Activated CD4-positive, alpha-beta T cell treated with anti-CD3 and anti-CD28 coated beads for 36 hours (primary cell): ENCODE measurements around the gene CSRNP3. TPM values are rescaled to one million over a fixed set of nuclear protein-coding genes. Genes with fewer than 3 reads are reported as not detected.

ENCODE experiments used
- ATAC-seq: fragments of 200-7000 bp; cut with Tn5 transposase; one replicate; pipeline ENCODE4 v1.10.0; 2021; ENCODE audit warnings: mild to moderate bottlenecking, moderate library complexity
- CTCF ChIA-PET: fragments of 350-600 bp; sonication (Branson Sonifier 250); formaldehyde crosslinking; loops from one replicate; lab custom pipeline; 2021; ENCODE audit warnings: antibody characterized with exemption; lab: Charles Lee
- POLR2A ChIA-PET: fragments of 350-600 bp; sonication (Branson Sonifier 250); formaldehyde crosslinking; loops from one replicate; lab custom pipeline; 2021; ENCODE audit warnings: antibody characterized with exemption, inconsistent platforms; lab: Charles Lee
- DNase-seq: peaks from one replicate; pipeline ENCODE4 v3.0.0-alpha.2; 2020
- H3K27ac Mint-ChIP-seq: one replicate; pipeline ENCODE4 v1.8.0; 2021; ENCODE audit warnings: mixed read lengths
- H3K27me3 Mint-ChIP-seq: one replicate; pipeline ENCODE4 v1.8.0; 2021; ENCODE audit warnings: mixed read lengths
- H3K36me3 Mint-ChIP-seq: one replicate; pipeline ENCODE4 v1.8.0; 2021; ENCODE audit warnings: low read depth, mixed read lengths
- H3K4me1 Mint-ChIP-seq: one replicate; pipeline ENCODE4 v1.8.0; 2021; ENCODE audit warnings: mixed read lengths
- H3K4me3 Mint-ChIP-seq: one replicate; pipeline ENCODE4 v1.8.0; 2021; ENCODE audit warnings: mild to moderate bottlenecking, moderate library complexity, mixed read lengths
- H3K9me3 Mint-ChIP-seq: one replicate; pipeline ENCODE4 v1.8.0; 2021; ENCODE audit warnings: low read depth, mixed read lengths
- intact Hi-C, 2 experiments: fragments of 100-400 bp; cut with DNase I in 1 of 2; cut with micrococcal nuclease in 1 of 2; formaldehyde crosslinking; loops; one replicate each; pipeline versions ENCODE4 v1.14.2 to v1.15.1; 2022 to 2024; cut with DNase I, micrococcal nuclease
- total RNA-seq, 2 experiments: library from RNA; stranded (reverse); gene quantifications; one replicate each; pipeline ENCODE4 v1.2.3, GENCODE V29; 2021

Gene CSRNP3
- total RNA-seq, 2 experiments from 2014 or later: not detected

GRCh38 chr2:165623161-165623560 lies 153.7 kb downstream of the CSRNP3 start:
- ChIA-PET CTCF (interaction anchor here (0.6 to 1.0 kb wide), 2 partner anchors 17 to 1101 kb away, joined by 3 read pairs; no protein-coding TSS in a partner anchor), POLR2A (no interaction called here)
- DNase-seq (no peak), ATAC-seq (no peak)
- H3K9me3 Mint-ChIP-seq: no peaks in the 10 kb centered on the region
- no peaks in the 10 kb centered on the region for H3K4me1 Mint-ChIP-seq
- H3K36me3 Mint-ChIP-seq: no peaks in the 10 kb centered on the region
- intact Hi-C loops: no loop called here
- H3K27ac Mint-ChIP-seq: no peak overlapping the region
- no peak overlapping the region for H3K4me3 Mint-ChIP-seq
- peaks cover 7% of the 10 kb centered on the region for H3K27me3 Mint-ChIP-seq

DNA sequence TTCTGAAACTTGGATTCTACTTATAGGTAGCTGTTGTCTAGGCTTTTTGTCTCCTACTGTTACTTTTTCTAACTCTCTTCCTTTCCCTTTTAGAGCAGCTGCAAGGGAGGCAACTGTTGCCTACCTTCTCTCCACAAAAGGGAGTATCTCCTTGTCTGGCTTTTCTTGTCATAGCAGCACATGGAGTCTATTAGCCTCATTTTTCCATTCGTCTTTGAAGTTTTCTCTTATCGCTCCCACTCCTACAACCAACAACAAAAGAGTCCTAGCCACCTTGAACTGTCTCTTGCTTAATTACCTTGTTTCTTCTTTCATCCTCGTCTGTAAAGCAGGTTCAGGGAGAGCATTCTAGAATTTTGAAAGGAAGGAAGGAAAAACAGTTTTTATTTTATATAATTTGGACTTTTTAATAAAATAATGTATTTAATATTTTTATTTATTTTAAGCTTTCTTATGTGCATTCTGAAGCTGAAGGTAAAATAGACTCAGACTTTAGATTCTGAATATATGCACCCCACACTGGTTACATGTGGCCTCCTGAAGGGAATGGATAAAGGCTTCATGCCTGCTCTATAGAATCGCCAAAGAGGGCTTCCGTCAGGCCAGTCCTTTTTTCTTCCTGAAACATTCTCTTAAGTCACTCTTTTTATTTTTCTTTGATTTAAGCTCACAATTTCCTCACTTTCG lies 154.4 kb downstream of the CSRNP3 start:
- Mint-ChIP-seq H3K36me3 (no peaks in the 10 kb centered on the region), H3K27ac (no peak overlapping the region), H3K4me3 (no peak overlapping the region), H3K27me3 (peaks cover 7% of the 10 kb centered on the region), H3K9me3 (no peaks in the 10 kb centered on the region), H3K4me1 (no peaks in the 10 kb centered on the region)
- ATAC-seq: no peak
- no peak for DNase-seq
- ChIA-PET CTCF (interaction anchor here (0.8 kb wide), 1 partner anchor 78 kb away, joined by 4 read pairs; no protein-coding TSS in a partner anchor), POLR2A (no interaction called here)
- intact Hi-C loops: no loop called here

- H3K4me3 Mint-ChIP-seq: no peak overlapping the region
- DNase-seq (no peak), ATAC-seq (no peak)
- H3K9me3 Mint-ChIP-seq: no peaks in the 10 kb centered on the region
- intact Hi-C loops: no loop called here
- H3K4me1 Mint-ChIP-seq: no peaks in the 10 kb centered on the region
- ChIA-PET CTCF (interaction anchor here (0.6 to 0.8 kb wide), 2 partner anchors 78 to 1956 kb away, joined by 3 to 4 read pairs; no protein-coding TSS in a partner anchor), POLR2A (no interaction called here)
- H3K27me3 Mint-ChIP-seq: peaks cover 7% of the 10 kb centered on the region
- H3K27ac Mint-ChIP-seq: no peak overlapping the region
- H3K36me3 Mint-ChIP-seq: no peaks in the 10 kb centered on the region
Measured at GRCh38 chr2:165624470-165624800, 154.9 kb downstream of the CSRNP3 start.

- H3K36me3 Mint-ChIP-seq: no peaks in the 10 kb centered on the region
- H3K4me1 Mint-ChIP-seq: peaks cover 9% of the 10 kb centered on the region
- ATAC-seq (peak; percentile 58), DNase-seq (no peak)
- H3K27ac Mint-ChIP-seq: no peak overlapping the region
- peaks cover 3% of the 10 kb centered on the region for H3K27me3 Mint-ChIP-seq
- ChIA-PET CTCF (interaction anchor here (1.1 to 1.4 kb wide), 2 partner anchors 9 to 247 kb away, joined by 3 read pairs; no protein-coding TSS in a partner anchor), POLR2A (no interaction called here)
- H3K9me3 Mint-ChIP-seq: no peaks in the 10 kb centered on the region
- intact Hi-C loops: no loop called here
- no peak overlapping the region for H3K4me3 Mint-ChIP-seq
Measured at GRCh38 chr2:165627470-165627869, 158.0 kb downstream of the CSRNP3 start.

GRCh38 chr2:165629776-165630175 lies 160.3 kb downstream of the CSRNP3 start:
- ATAC-seq (no peak), DNase-seq (no peak)
- intact Hi-C loops: no loop called here
- Mint-ChIP-seq H3K36me3 (no peaks in the 10 kb centered on the region), H3K27ac (no peak overlapping the region), H3K4me3 (no peak overlapping the region), H3K9me3 (no peaks in the 10 kb centered on the region), H3K4me1 (peaks cover 9% of the 10 kb centered on the region), H3K27me3 (no peaks in the 10 kb centered on the region)
- POLR2A ChIA-PET: no interaction called here
- CTCF ChIA-PET: no interaction called here

DNA sequence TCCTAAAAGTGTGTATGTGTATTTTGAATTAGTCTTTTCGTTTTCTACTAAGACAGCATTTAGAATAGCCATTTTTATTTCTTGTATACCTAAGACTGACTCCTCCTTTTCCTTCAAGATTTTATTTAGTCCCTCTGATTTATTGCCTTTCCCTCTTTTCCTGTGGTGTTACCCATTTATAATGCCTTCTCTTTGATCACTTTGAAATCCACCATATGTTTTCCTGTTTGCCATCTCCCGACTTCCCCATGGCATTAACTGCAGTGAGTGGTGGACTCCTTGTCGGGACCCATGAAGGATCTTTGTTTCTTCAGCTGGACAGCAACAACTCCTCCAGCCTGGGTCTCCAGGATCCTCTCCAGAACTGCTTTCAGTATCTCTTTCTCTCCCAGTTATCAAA lies 160.7 kb downstream of the CSRNP3 start:
- DNase-seq (no peak), ATAC-seq (no peak)
- POLR2A ChIA-PET: no interaction called here
- CTCF ChIA-PET: no interaction called here
- H3K36me3 Mint-ChIP-seq: no peaks in the 10 kb centered on the region
- H3K27me3 Mint-ChIP-seq: no peaks in the 10 kb centered on the region
- H3K27ac Mint-ChIP-seq: no peak overlapping the region
- H3K4me1 Mint-ChIP-seq: peaks cover 9% of the 10 kb centered on the region
- H3K9me3 Mint-ChIP-seq: no peaks in the 10 kb centered on the region
- intact Hi-C loops: no loop called here
- no peak overlapping the region for H3K4me3 Mint-ChIP-seq

DNA sequence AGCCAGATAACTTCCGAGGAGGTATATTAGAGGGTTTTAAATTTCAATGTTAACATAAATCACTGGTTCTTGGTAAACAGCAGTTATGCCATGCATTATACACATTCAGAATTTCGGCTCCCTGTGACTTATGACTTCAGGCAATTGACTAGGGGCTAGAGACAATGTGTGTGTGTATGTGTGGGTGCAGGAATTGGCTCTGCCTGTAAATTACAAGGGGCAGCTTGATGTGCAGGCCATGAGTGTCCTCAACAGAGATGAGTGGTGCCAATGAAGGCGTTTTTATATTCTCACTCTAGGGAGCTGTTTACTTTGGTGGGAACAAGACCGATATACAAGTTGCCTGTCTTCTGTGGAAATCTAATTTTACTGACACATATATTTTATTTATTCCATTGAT lies 161.6 kb downstream of the CSRNP3 start:
- ATAC-seq (no peak), DNase-seq (no peak)
- Mint-ChIP-seq H3K27me3 (no peaks in the 10 kb centered on the region), H3K4me3 (no peak overlapping the region), H3K4me1 (peaks cover 9% of the 10 kb centered on the region), H3K36me3 (no peaks in the 10 kb centered on the region), H3K9me3 (no peaks in the 10 kb centered on the region), H3K27ac (no peak overlapping the region)
- intact Hi-C loops: no loop called here
- ChIA-PET CTCF (no interaction called here), POLR2A (no interaction called here)

DNA sequence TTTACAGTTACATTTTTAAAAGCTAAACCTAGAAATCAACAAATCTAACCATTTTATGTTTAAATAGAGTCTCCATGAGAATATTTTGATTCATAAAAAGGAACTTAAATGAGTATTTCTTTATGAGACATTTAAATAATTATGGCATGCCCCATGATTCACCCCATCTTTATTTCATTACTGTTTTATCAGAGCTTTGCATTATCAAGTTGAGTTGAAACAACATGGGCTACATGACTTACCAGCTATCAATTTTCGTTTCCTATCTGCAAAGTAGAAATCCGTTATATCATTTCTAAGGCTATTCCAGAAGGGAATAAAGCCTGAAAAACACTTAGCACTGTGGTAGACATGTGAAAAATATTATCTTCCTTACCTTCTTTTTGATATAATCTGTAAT lies 163.1 kb downstream of the CSRNP3 start:
- no peak overlapping the region for H3K4me3 Mint-ChIP-seq
- DNase-seq (no peak), ATAC-seq (no peak)

GRCh38 chr2:165633431-165633830 lies 163.9 kb downstream of the CSRNP3 start:
- intact Hi-C loops: no loop called here
- ATAC-seq (no peak), DNase-seq (no peak)
- H3K27ac Mint-ChIP-seq: no peak overlapping the region
- H3K9me3 Mint-ChIP-seq: no peaks in the 10 kb centered on the region
- no peaks in the 10 kb centered on the region for H3K27me3 Mint-ChIP-seq
- H3K4me3 Mint-ChIP-seq: no peak overlapping the region
- peaks cover 9% of the 10 kb centered on the region for H3K4me1 Mint-ChIP-seq
- POLR2A ChIA-PET: no interaction called here
- no peaks in the 10 kb centered on the region for H3K36me3 Mint-ChIP-seq
- CTCF ChIA-PET: no interaction called here

More for the DNA sequence above, 163.1 kb downstream of the CSRNP3 start:
- Mint-ChIP-seq H3K36me3 (no peaks in the 10 kb centered on the region), H3K4me1 (peaks cover 9% of the 10 kb centered on the region), H3K27ac (no peak overlapping the region), H3K9me3 (no peaks in the 10 kb centered on the region), H3K27me3 (no peaks in the 10 kb centered on the region)
- ChIA-PET POLR2A (no interaction called here), CTCF (interaction anchor here (0.6 kb wide), 1 partner anchor 208 kb away, joined by 4 read pairs; no protein-coding TSS in a partner anchor)
- intact Hi-C loops: no loop called here

GRCh38 chr2:165634282-165634681 lies 164.8 kb downstream of the CSRNP3 start:
- Mint-ChIP-seq H3K27ac (no peak overlapping the region), H3K36me3 (no peaks in the 10 kb centered on the region), H3K9me3 (no peaks in the 10 kb centered on the region), H3K27me3 (no peaks in the 10 kb centered on the region), H3K4me3 (no peak overlapping the region), H3K4me1 (peaks cover 9% of the 10 kb centered on the region)
- DNase-seq (no peak), ATAC-seq (no peak)
- ChIA-PET POLR2A (no interaction called here), CTCF (no interaction called here)
- intact Hi-C loops: no loop called here

GRCh38 chr2:165634855-165635254 lies 165.4 kb downstream of the CSRNP3 start:
- no peaks in the 10 kb centered on the region for H3K36me3 Mint-ChIP-seq
- ATAC-seq (no peak), DNase-seq (no peak)
- no peaks in the 10 kb centered on the region for H3K9me3 Mint-ChIP-seq
- ChIA-PET POLR2A (no interaction called here), CTCF (no interaction called here)
- intact Hi-C loops: no loop called here
- H3K4me1 Mint-ChIP-seq: peaks cover 6% of the 10 kb centered on the region
- no peaks in the 10 kb centered on the region for H3K27me3 Mint-ChIP-seq
- H3K27ac Mint-ChIP-seq: no peak overlapping the region
- no peak overlapping the region for H3K4me3 Mint-ChIP-seq

DNA sequence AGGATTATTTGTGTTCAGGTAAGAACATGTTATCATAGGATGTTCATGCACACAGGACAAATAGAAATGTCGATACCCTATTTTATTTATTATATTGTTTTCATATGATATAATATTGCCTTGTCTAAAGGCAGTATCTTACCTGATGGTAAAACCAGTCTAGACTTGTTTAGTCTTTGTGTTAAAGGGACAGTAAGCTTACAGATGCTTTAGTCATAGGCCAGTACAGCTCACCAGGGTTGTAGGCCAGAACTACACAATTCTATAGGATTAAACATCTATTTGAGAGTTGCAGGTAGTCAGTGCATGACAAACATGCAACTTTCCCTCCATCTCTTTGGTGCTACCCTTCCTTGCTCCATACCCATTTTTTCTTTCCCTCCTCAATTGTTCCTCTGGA lies 166.0 kb downstream of the CSRNP3 start:
- Mint-ChIP-seq H3K27ac (no peak overlapping the region), H3K36me3 (no peaks in the 10 kb centered on the region), H3K4me1 (peaks cover 2% of the 10 kb centered on the region), H3K4me3 (no peak overlapping the region), H3K9me3 (no peaks in the 10 kb centered on the region), H3K27me3 (no peaks in the 10 kb centered on the region)
- ChIA-PET POLR2A (interaction anchor here (0.7 kb wide), 1 partner anchor 134 kb away, joined by 3 read pairs; no protein-coding TSS in a partner anchor), CTCF (interaction anchor here (0.6 to 1.0 kb wide), 3 partner anchors 8 to 236 kb away, joined by 3 to 4 read pairs (median 3); no protein-coding TSS in a partner anchor)
- intact Hi-C loops: no loop called here
- no peak for DNase-seq
- no peak for ATAC-seq
